Neural progenitor cell (in vitro differentiated cells): Measurements from ENCODE around the gene PITRM1.

Experiments
- EZH2 ChIP-seq: fragments of 200-600 bp; sonication (generic); IDR thresholded peaks from 2 replicates; pipeline ENCODE4 v1.6.1; 2017; ENCODE audit warnings: antibody characterized with exemption, mild to moderate bottlenecking, moderate library complexity
- EZH2phosphoT487 ChIP-seq: fragments of 200-600 bp; sonication (generic); IDR thresholded peaks from 2 replicates; pipeline ENCODE4 v1.6.1; 2017; ENCODE audit warnings: antibody characterized with exemption
- TF ChIP-seq, protein P1 (sequence below): fragments of 200-600 bp; sonication (generic); IDR thresholded peaks from 2 replicates; pipeline ENCODE4 v1.5.1; 2017; ENCODE audit warnings: antibody characterized with exemption, mild to moderate bottlenecking

DNA sequence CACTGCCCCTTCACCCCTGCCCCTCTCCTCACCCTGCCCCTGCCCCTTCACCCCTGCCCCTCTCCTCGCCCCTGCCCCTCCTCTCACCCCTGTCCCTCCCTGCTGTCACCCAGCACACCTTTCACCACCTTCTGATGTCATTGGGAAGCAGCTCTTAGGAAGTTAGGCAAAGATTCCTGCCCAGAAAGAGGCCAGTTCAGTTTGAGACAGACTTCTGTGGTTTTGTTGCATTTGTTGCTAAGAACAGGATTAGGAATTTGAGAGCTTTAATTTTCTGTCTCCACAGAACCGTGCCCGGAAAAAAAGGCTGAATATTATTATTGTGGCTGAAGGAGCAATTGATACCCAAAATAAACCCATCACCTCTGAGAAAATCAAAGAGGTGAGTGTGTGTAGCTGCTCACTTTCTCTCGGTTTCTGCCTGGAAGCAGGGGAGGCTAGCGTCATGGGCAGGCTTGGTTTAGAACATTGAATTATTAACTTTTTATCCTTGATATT, 65.6 kb downstream of the PITRM1 start:
- TF ChIP-seq EZH2 (no peak), EZH2phosphoT487 (no peak)
- TF ChIP-seq, protein P1, sequence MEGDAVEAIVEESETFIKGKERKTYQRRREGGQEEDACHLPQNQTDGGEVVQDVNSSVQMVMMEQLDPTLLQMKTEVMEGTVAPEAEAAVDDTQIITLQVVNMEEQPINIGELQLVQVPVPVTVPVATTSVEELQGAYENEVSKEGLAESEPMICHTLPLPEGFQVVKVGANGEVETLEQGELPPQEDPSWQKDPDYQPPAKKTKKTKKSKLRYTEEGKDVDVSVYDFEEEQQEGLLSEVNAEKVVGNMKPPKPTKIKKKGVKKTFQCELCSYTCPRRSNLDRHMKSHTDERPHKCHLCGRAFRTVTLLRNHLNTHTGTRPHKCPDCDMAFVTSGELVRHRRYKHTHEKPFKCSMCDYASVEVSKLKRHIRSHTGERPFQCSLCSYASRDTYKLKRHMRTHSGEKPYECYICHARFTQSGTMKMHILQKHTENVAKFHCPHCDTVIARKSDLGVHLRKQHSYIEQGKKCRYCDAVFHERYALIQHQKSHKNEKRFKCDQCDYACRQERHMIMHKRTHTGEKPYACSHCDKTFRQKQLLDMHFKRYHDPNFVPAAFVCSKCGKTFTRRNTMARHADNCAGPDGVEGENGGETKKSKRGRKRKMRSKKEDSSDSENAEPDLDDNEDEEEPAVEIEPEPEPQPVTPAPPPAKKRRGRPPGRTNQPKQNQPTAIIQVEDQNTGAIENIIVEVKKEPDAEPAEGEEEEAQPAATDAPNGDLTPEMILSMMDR = no peak
